GM19328 (cell line): ENCODE data around the gene RELB.
A peak's percentile ranks its signal among the peaks of the same experiment; 100 is the strongest.
"Not testable (repeated sequence)": the region's sequence is repeated elsewhere in the genome, so short reads cannot be mapped to it uniquely, and the experiment has no call there.

Source experiments
- ATAC-seq: cut with Tn5 transposase; IDR thresholded peaks from one replicate; pipeline ENCODE4 v1.9.1; 2021; ENCODE audit warnings: mild to moderate bottlenecking, moderate library complexity; ENCODE audit not compliant: unreplicated experiment

The RELB gene

DNA sequence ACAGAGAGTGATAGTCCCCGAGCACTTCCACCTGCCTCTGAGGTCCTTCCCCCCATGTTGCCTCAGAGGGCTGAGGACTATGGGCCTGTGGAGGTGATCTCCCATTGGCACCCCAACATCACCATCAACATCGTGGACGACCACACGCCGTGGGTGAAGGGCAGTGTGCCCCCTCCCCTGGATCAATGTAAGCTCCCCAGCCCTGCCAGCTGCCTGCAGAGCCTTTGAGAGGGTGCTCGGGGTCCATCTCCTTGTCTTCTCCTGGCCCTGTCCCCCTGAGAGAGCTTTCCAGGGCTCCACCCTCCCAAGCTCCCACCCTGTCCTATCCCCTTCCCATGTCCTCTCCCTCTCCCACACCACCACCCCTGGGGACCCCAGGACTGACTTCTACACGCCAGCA lies 14.9 kb upstream of the RELB start:
- ATAC-seq, result no peak

DNA sequence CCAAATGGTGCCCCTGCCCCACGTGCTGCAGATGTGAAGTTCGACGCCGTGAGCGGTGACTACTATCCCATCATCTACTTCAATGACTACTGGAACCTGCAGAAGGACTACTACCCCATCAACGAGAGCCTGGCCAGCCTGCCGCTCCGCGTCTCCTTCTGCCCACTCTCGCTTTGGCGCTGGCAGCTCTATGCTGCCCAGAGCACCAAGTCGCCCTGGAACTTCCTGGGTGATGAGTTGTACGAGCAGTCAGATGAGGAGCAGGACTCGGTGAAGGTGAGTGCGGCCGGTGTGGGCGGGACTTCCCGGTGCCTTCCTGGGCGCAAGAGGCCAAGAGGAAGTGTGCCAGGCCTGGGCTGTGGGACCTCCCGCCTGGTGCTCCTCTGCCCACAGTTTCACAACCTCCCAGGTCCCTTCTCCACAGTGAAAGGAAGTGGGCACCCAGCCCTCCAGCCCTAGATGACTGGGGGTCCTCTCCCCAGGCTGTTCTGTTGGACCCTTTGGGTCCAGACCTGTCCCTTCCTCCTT lies 14.1 kb upstream of the RELB start:
- no peak for ATAC-seq

DNA sequence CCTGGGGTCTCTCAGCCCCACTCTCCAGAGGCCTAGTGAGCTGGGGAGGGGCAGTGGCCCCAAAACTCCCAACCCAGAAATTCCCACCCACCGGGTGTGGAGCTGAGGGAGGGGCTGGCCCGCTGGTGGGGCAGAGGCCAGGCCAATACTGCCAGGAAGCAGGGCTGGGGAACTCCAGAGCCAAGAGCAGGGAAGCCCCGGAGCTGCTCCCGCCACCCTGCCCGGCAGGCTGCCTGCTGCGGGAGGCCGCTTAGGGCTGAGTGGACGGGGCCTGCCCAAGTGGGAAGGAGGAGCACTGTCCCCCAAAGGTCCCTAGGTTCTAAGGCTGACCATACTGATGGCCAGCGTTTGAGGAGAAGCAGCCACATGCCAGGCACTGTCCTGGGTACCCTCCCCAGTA lies 13.0 kb upstream of the RELB start:
- no peak for ATAC-seq

DNA sequence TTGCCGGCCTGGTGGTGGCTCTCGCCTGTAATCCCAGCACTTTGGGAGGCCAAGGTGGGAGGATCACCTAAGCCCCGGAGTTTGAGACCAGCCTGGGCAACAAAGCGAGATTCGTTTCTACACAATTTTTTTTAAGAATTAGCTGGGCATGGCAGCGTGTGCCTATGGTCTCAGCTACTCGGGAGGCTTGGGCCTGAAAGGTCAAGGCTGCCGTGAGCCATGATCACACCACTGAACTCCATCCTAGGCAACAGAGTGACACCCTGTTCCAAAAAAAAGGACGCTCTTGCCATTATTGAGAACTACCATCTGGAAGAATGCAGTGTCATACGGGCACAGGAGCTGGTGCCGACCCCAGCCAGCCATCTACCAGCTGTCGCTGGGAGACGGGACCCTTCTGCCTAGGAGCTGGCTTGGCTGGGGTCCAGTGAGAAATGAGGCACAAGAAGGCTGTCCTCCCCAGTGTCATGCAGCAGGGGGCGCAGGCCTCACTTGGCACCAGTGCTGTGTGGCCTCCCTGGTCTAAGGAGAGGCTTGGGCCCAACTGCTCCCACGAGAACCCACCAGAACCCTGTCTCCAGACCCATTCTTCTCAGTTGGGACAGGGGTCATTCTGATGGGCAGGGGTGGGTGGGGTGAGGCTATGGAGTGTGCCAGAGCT lies 12.2 kb upstream of the RELB start:
- ATAC-seq, result no peak

GRCh38 chr19:44990459-44990858 lies 10.8 kb upstream of the RELB start:
- ATAC-seq, result no peak

DNA sequence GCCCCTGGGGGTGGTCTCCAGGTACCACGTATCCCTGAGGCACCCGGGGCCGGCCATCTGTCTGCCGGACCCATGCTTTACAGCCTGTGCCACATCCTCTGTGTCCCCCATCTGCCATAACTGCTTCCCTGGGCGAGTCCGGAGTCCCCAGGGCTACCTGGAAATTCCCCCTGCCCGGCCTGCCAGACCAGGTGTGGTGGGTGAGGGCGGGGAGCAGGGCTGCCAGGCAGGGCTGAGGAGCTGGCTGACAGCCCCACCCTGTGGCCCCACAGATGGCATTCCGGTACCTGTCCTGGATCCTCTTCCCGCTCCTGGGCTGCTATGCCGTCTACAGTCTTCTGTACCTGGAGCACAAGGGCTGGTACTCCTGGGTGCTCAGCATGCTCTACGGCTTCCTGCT lies 10.3 kb upstream of the RELB start:
- ATAC-seq, result no peak

GRCh38 chr19:44992336-44993163 lies 8.7 kb upstream of the RELB start:
- no peak for ATAC-seq

GRCh38 chr19:44993526-44993925 lies 7.7 kb upstream of the RELB start:
- no peak for ATAC-seq

DNA sequence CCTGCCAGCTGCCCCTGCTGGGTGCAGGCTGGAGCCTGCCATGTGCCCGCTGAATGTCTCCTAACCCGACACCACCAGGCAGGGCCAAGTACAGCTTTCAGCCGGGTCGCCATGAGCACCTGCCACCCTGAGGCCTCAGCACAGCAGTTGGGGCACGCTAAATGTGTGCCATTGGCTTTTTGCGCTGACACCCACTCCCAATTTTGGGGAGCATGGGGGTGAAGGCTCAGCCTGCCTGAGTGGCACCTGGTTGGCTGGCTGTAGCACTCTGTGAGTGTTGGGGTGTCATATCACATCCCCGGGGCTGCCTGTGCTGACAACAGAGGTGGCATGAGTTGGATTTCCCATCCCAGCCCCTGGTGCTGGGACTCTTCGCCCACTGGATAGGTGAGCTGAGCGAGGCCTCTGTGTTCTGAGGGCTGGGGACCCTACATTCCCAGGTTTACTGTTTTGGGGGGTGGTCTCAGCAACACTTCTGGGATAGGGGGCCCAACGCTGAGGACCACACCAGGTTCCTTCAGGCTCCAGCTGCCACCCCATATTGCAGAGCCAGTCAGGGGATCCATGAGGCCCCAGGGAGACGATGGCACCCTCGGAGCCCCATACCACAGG lies 7.2 kb upstream of the RELB start:
- no peak for ATAC-seq

DNA sequence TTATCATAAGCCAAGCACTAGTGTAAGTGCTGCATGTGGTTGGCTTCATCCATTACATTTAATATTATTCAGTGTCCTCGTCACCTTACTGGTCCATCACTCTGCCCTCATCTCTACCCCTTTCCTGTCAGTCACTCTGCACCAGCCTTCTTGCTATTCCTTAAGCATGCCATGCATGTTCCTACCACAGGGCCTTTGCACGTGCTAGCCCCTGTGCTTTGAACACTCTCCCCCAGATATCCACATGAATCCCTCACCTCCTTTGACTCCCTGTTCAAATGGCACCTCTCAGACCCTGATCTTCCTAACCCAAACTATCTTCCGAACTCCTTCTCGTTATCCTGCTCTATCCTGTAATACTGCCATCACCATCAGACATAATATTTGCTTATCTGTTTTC lies 3.2 kb upstream of the RELB start:
- no peak for ATAC-seq

DNA sequence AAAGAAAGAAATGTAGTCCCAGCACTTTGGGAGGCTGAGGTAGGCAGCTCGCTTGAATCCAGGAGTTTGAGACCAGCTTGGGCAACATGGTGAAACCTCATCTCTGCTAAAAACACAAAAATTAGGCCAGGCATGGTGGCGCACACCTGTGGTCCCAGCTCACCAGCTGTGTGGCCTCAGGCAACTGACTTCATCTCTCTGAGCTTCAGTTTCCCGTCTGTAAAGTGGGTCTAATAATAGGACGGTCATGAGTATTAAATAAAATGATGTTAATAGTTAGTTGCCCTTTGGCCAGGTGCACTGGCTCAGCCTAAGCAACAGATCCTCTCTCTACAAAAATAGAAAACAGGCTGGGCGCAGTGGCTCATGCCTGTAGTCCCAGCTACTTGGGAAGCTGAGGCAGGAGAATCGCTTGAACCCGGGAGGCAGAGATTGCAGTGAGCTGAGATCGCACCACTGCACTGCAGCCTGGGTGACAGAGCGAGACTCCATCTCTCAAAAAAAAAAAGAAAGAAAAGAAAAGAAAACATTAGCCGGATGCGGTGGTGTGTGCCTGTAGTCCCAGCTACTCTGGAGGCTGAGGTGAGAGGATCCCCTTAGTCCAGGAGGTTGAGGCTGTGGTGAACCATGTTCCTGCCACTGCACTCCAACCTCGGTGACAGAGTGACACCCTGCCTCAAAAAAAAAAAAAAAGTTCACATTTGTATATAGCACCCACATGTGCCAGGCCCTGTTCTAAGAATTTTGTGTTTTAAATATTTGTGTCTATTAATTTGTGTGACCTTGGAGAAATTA lies 1.9 kb upstream of the RELB start:
- ATAC-seq, result not testable (repeated sequence)

- not testable (repeated sequence) for ATAC-seq
These were observed 599 bp upstream of the RELB start for GRCh38 chr19:45000665-45001064.

- ATAC-seq, result no peak
These were observed 2.2 kb downstream of the RELB start for GRCh38 chr19:45003485-45003884.

GRCh38 chr19:45005787-45006186 lies 4.5 kb downstream of the RELB start:
- ATAC-seq, result no peak

GRCh38 chr19:45008552-45008951 lies 7.3 kb downstream of the RELB start:
- no peak for ATAC-seq

DNA sequence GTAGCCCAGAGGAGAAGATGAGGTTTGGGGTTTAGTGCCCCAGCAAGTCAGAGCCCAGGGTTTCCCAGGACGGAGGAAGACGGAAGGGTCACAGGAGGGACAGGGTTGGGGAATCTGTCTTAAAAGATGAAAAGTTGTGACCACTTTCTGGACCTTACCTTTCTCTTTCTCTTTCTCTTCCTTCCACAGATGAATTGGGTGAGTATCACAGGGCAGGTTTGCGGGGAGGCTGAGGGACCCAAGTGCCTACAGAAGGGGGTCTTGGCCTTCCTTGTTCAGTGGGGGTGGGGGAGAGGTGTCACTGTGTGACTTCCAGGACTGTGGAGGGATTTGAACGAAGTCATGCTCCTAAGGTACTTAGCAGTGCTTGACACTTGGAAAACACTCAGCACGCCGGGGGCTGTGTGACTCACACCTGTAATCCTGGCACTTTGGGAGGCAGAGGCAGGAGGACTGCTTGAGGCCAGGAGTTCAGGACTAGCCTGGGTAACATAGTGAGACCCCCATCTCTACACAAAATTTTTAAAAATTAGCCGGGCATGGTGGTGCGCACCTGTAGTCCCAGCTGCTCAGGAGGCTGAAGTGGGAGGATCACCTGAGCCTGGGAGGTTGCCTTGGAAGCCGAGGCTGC lies 8.5 kb downstream of the RELB start:
- ATAC-seq, result no peak

DNA sequence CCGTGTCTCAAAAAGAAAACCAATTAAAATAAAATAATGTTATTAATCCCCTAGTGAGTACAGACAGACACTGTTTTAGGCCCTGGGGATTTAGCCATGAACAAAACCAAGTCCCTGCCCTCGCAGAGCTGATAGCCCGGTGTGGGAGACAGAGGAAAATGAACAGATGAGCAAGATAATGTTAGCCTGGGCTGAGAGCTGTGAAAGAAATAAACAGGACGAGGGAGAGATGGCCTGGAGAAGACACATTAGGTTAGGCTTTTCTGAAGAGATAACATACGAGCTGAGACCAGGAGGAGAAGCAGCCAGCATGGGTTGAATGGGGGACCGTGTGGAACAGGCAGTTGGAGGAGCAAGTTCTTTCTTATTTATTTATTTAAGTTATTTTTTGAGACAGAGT lies 9.0 kb downstream of the RELB start:
- no peak for ATAC-seq

DNA sequence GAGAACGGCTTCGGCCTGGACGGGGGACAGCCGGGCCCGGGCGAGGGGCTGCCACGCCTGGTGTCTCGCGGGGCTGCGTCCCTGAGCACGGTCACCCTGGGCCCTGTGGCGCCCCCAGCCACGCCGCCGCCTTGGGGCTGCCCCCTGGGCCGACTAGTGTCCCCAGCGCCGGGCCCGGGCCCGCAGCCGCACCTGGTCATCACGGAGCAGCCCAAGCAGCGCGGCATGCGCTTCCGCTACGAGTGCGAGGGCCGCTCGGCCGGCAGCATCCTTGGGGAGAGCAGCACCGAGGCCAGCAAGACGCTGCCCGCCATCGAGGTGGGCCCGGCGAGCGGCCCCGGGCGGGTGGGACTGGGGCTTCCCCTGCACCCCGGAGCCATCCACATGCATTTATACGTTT lies 10.7 kb downstream of the RELB start:
- ATAC-seq, result no peak

GRCh38 chr19:45016388-45017314 lies 15.4 kb downstream of the RELB start:
- ATAC-seq, result peak; percentile 70

GRCh38 chr19:45019187-45019586 lies 17.9 kb downstream of the RELB start:
- ATAC-seq, result no peak
